T-helper 17 cell (primary cell): ENCODE data around the gene ZNF79. TPM values are rescaled to one million over a fixed set of nuclear protein-coding genes. Genes with fewer than 3 reads are reported as not detected.

ENCODE experiments used
- ATAC-seq: fragments of 150-1000 bp; cut with Tn5 transposase; 2 replicates; pipeline ENCODE4 v1.10.0; 2021; ENCODE audit warnings: mild to moderate bottlenecking, moderate library complexity
- DNase-seq, 3 donors: peaks; one replicate each; pipeline versions ENCODE4 v3.0.0 to v3.0.0-alpha.2; 2020 to 2021
- H3K9me3 ChIP-seq: one replicate; pipeline ENCODE4 v1.7.0; 2013; ENCODE audit warnings: low read length, mild to moderate bottlenecking; ENCODE audit not compliant: control insufficient read depth, poor library complexity, severe bottlenecking
- H3K27ac Mint-ChIP-seq: one replicate; pipeline ENCODE4 v1.8.0; 2022; ENCODE audit warnings: mild to moderate bottlenecking, moderate library complexity, mixed read lengths
- H3K27me3 Mint-ChIP-seq: one replicate; pipeline ENCODE4 v1.8.0; 2022; ENCODE audit warnings: mixed read lengths
- H3K36me3 Mint-ChIP-seq: one replicate; pipeline ENCODE4 v1.8.0; 2022; ENCODE audit warnings: low read depth, mixed read lengths
- H3K4me1 Mint-ChIP-seq: one replicate; pipeline ENCODE4 v1.8.0; 2022; ENCODE audit warnings: mild to moderate bottlenecking, mixed read lengths
- H3K4me3 Mint-ChIP-seq: one replicate; pipeline ENCODE4 v1.8.0; 2022; ENCODE audit warnings: mild to moderate bottlenecking, moderate library complexity, mixed read lengths
- total RNA-seq, 4 donors: library from RNA in 2 of 4; stranded (reverse) in 2 of 4; gene quantifications; one replicate each; pipeline ENCODE4 v1.2.3 and lab custom pipeline; 2022 to 2026

Gene ZNF79
- total RNA-seq, 2 donors from 2014 or later: 7.9 to 8.4 TPM

- Mint-ChIP-seq H3K4me3 (no peak overlapping the region), H3K36me3 (no peaks in the 10 kb centered on the region), H3K4me1 (peaks cover 3% of the 10 kb centered on the region), H3K27ac (no peak overlapping the region), H3K27me3 (peaks cover 45% of the 10 kb centered on the region)
- H3K9me3 ChIP-seq: no peaks in the 10 kb centered on the region
- DNase-seq (no peak), ATAC-seq (no peak)
These were observed 20.5 kb upstream of the ZNF79 start for GRCh38 chr9:127403507-127404192.

DNA sequence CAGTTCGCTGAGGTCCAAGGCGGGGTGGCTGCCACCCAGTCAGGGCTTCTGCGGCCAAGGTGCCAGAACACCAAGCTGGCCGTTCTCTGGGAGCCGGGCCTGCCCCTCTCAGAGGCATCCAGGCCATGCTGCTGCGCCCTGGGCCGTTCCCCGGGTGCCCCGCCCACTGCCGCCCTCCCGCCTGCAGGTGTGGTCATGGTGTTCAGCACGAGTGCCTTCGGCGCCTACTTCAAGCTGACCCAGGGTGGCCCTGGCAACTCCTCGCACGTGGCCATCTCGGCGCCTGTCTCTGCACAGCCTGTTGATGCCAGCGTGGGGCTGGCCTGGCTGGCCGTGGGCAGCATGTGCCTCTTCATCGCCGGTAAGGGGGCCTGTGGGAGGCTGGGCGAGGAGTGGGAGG is 19.6 kb upstream of the ZNF79 start:
- DNase-seq: no peak
- H3K27me3 Mint-ChIP-seq: peaks cover 39% of the 10 kb centered on the region
- H3K27ac Mint-ChIP-seq: no peak overlapping the region
- peaks cover 3% of the 10 kb centered on the region for H3K4me1 Mint-ChIP-seq
- no peak for ATAC-seq
- no peak overlapping the region for H3K4me3 Mint-ChIP-seq
- H3K36me3 Mint-ChIP-seq: no peaks in the 10 kb centered on the region
- H3K9me3 ChIP-seq: no peaks in the 10 kb centered on the region

GRCh38 chr9:127405344-127406125 is 18.6 kb upstream of the ZNF79 start:
- Mint-ChIP-seq H3K36me3 (no peaks in the 10 kb centered on the region), H3K4me1 (no peaks in the 10 kb centered on the region), H3K27me3 (peaks cover 30% of the 10 kb centered on the region), H3K4me3 (no peak overlapping the region), H3K27ac (no peak overlapping the region)
- H3K9me3 ChIP-seq: no peaks in the 10 kb centered on the region
- ATAC-seq: no peak
- DNase-seq: no peak

DNA sequence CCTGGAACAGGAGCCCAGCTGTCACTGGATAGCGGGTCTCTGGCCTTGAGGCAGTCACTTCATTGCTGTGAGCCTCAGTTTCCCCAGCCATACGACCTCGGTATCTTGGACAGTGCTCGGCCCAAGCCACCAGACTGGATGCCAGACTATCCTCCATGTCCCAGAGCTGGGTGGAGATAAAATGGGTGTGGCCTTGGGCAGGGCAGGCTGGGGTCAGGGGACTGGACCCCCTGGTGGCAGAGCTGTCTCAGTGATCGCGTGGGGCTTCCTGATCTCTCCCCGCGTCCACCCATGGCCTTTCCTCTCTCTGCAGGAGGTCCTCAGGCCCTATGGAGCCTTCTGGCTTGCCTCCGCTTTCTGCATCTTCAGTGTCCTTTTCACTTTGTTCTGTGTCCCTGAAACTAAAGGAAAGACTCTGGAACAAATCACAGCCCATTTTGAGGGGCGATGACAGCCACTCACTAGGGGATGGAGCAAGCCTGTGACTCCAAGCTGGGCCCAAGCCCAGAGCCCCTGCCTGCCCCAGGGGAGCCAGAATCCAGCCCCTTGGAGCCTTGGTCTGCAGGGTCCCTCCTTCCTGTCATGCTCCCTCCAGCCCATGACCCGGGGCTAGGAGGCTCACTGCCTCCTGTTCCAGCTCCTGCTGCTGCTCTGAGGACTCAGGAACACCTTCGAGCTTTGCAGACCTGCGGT is 17.2 kb upstream of the ZNF79 start:
- ATAC-seq: no peak

GRCh38 chr9:127407492-127407843 is 16.7 kb upstream of the ZNF79 start:
- DNase-seq (no peak), ATAC-seq (no peak)
- H3K9me3 ChIP-seq: no peaks in the 10 kb centered on the region
- H3K4me3 Mint-ChIP-seq: no peak overlapping the region
- H3K27me3 Mint-ChIP-seq: peaks cover 35% of the 10 kb centered on the region
- H3K27ac Mint-ChIP-seq: no peak overlapping the region
- H3K36me3 Mint-ChIP-seq: peaks cover 3% of the 10 kb centered on the region
- H3K4me1 Mint-ChIP-seq: no peaks in the 10 kb centered on the region

More for the DNA sequence above, 17.2 kb upstream of the ZNF79 start:
- no peak for DNase-seq
- Mint-ChIP-seq H3K27ac (no peak overlapping the region), H3K27me3 (peaks cover 36% of the 10 kb centered on the region), H3K36me3 (peaks cover 3% of the 10 kb centered on the region), H3K4me3 (no peak overlapping the region), H3K4me1 (no peaks in the 10 kb centered on the region)
- no peaks in the 10 kb centered on the region for H3K9me3 ChIP-seq

DNA sequence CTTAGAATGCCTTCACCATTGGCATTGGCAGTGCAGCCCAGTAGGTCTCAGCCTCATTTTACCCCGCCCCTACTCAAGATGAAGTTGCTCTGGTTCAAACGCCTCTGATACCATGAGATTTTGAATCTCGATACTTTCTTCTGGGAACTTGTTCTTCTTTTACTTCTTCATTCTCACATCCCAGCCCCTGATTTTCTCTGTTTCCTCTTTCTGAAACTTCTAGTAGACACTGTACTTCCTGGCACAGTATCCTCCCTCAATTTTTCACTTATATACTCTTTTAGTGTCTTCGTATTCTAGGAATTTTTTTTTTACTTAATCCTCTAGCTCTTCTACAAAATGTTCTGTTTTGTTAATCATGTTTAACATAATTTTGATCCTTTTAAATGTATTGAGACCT is 13.1 kb upstream of the ZNF79 start:
- Mint-ChIP-seq H3K27ac (no peak overlapping the region), H3K36me3 (peaks cover 3% of the 10 kb centered on the region), H3K4me1 (peaks cover 7% of the 10 kb centered on the region), H3K4me3 (no peak overlapping the region), H3K27me3 (peaks cover 42% of the 10 kb centered on the region)
- H3K9me3 ChIP-seq: no peaks in the 10 kb centered on the region
- DNase-seq: no peak
- ATAC-seq: no peak

- Mint-ChIP-seq H3K27me3 (peaks cover 32% of the 10 kb centered on the region), H3K4me1 (peaks cover 10% of the 10 kb centered on the region), H3K27ac (no peak overlapping the region), H3K4me3 (no peak overlapping the region), H3K36me3 (peaks cover 3% of the 10 kb centered on the region)
- no peaks in the 10 kb centered on the region for H3K9me3 ChIP-seq
- ATAC-seq: no peak
- no peak for DNase-seq
These were observed 9.0 kb upstream of the ZNF79 start for GRCh38 chr9:127415141-127415540.

- peaks cover 32% of the 10 kb centered on the region for H3K27me3 Mint-ChIP-seq
- no peaks in the 10 kb centered on the region for H3K9me3 ChIP-seq
These were observed 8.5 kb upstream of the ZNF79 start for GRCh38 chr9:127415657-127416056.

GRCh38 chr9:127417131-127418036 is 6.8 kb upstream of the ZNF79 start:
- DNase-seq: no peak

More at GRCh38 chr9:127415657-127416056, 8.5 kb upstream of the ZNF79 start:
- ATAC-seq: no peak
- Mint-ChIP-seq H3K36me3 (peaks cover 3% of the 10 kb centered on the region), H3K4me1 (peaks cover 10% of the 10 kb centered on the region), H3K27ac (no peak overlapping the region), H3K4me3 (no peak overlapping the region)
- no peak for DNase-seq

DNA sequence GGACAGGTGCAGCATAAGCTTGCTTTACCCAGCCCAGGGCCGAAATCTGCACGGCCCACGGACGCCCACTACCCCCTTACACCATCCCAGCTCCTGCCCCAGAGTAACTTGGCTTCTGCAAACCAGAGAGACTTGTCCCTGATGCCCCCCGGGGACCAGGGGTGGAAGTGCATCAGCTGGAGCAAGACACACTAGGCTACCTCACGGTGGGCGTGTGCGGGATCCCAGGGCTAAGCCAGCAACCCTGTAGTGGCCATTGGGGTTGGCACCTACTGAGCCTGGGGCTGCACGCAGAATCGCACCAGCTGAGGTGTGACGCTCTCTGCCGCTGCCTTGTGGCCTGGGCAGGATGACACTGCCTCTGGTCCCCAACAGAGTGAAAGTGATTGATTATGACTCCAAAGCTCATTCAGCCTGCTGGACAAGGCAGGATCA is 6.1 kb upstream of the ZNF79 start:
- Mint-ChIP-seq H3K4me1 (peaks cover 19% of the 10 kb centered on the region), H3K4me3 (no peak overlapping the region), H3K27me3 (peaks cover 17% of the 10 kb centered on the region), H3K27ac (no peak overlapping the region), H3K36me3 (no peaks in the 10 kb centered on the region)
- peak; percentile 54 for ATAC-seq
- no peak for DNase-seq
- H3K9me3 ChIP-seq: no peaks in the 10 kb centered on the region

More at GRCh38 chr9:127417131-127418036, 6.8 kb upstream of the ZNF79 start:
- H3K27ac Mint-ChIP-seq: no peak overlapping the region
- H3K9me3 ChIP-seq: no peaks in the 10 kb centered on the region
- H3K4me3 Mint-ChIP-seq: no peak overlapping the region
- peaks cover 14% of the 10 kb centered on the region for H3K4me1 Mint-ChIP-seq
- ATAC-seq: no peak
- H3K36me3 Mint-ChIP-seq: no peaks in the 10 kb centered on the region
- peaks cover 17% of the 10 kb centered on the region for H3K27me3 Mint-ChIP-seq

DNA sequence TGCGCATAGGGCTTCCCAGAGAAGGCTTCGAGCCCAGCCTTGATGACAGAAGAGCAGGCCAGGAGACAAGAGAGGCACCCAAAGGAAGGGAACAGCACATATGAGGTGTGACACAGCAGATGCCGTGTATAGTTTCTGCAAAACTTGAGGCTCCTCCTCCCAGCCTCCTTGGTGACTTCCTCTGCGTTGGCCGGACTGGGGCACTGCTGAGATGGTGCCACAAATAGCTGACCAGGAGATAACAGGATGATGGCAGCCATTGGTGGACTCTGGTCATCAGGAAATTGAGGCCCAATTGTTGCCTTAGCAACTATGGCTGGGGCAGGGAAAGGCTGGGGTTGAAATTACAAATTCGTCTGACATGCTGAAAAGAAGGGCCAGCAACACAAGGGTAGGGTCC is 4.8 kb upstream of the ZNF79 start:
- Mint-ChIP-seq H3K27me3 (peaks cover 10% of the 10 kb centered on the region), H3K27ac (no peak overlapping the region), H3K4me3 (no peak overlapping the region), H3K4me1 (peaks cover 28% of the 10 kb centered on the region), H3K36me3 (no peaks in the 10 kb centered on the region)
- DNase-seq: no peak
- H3K9me3 ChIP-seq: no peaks in the 10 kb centered on the region
- ATAC-seq: no peak

- no peak for ATAC-seq
- H3K27me3 Mint-ChIP-seq: no peaks in the 10 kb centered on the region
- H3K4me3 Mint-ChIP-seq: no peak overlapping the region
- no peak overlapping the region for H3K27ac Mint-ChIP-seq
- H3K36me3 Mint-ChIP-seq: no peaks in the 10 kb centered on the region
- H3K4me1 Mint-ChIP-seq: peaks cover 27% of the 10 kb centered on the region
- no peak for DNase-seq
- no peaks in the 10 kb centered on the region for H3K9me3 ChIP-seq
These were observed 3.1 kb upstream of the ZNF79 start for GRCh38 chr9:127421057-127421456.
